ENCODE measurements around the gene CYP4F2.

DNA sequence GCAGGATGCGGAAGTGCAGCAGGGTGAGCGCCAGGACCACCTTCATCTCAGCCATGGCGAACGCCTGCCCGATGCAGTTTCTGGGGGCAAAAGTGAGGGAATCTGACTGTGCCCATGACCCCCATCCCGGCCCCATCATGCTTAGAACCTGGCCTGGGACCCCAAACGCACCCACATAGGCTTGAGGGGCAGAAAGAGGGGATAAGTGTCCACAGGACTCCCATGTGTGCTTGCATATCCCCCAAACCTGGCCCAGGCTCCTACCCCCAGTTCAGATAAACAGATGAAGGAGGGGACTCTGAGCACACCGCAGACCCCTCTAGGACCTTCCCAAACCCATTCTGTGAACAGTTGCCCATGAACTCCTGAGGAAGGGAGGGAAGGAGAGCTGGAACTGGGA lies 16.0 kb upstream of the CYP4F2 start:
- TF ChIP-seq POLR2A (IDR thresholded peaks at IDR 0.05): no peak
- TF ChIP-seq, protein P1, sequence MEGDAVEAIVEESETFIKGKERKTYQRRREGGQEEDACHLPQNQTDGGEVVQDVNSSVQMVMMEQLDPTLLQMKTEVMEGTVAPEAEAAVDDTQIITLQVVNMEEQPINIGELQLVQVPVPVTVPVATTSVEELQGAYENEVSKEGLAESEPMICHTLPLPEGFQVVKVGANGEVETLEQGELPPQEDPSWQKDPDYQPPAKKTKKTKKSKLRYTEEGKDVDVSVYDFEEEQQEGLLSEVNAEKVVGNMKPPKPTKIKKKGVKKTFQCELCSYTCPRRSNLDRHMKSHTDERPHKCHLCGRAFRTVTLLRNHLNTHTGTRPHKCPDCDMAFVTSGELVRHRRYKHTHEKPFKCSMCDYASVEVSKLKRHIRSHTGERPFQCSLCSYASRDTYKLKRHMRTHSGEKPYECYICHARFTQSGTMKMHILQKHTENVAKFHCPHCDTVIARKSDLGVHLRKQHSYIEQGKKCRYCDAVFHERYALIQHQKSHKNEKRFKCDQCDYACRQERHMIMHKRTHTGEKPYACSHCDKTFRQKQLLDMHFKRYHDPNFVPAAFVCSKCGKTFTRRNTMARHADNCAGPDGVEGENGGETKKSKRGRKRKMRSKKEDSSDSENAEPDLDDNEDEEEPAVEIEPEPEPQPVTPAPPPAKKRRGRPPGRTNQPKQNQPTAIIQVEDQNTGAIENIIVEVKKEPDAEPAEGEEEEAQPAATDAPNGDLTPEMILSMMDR (IDR thresholded peaks at IDR 0.05): no peak

All from tibial nerve (tissue), 3 donors.